ENCODE results near the gene SGO1.

SGO1 gene

DNA sequence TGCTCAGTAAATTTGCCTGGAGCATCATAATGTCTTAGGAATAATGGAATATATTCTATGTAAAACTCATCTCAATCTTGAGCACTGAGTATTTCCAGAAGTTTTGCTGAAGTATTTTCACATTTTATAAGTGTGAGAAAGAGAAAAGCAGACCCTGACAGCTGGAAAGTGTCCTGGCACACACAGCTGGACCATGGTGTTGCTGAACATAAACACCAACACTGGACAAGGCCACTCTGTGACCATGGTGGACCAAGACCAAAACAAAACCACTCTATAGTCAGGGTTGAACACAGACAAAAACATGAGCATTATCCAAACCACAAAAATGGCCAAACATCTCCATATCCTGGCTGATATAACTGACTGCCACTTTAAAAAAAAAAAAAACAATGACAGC, 15.1 kb upstream of the SGO1 start:
- H3K27me3 ChIP-seq (ENCODE audit: control insufficient read depth, insufficient read depth, low read length): no peaks in the 10 kb centered on the region
- H3K27ac ChIP-seq (ENCODE audit: low read depth, low read length): no peak overlapping the region
- no peak overlapping the region for H3K9ac ChIP-seq (ENCODE audit: low read length)
- H3K36me3 ChIP-seq (ENCODE audit: control insufficient read depth, insufficient read depth, low read length): no peaks in the 10 kb centered on the region
- H3K4me1 ChIP-seq (ENCODE audit: control insufficient read depth, insufficient read depth, low read length): peaks cover 2% of the 10 kb centered on the region; the same call in 1 of the 2 replicates
- no peaks in the 10 kb centered on the region for H3K9me3 ChIP-seq (ENCODE audit: control insufficient read depth, insufficient read depth, low read depth, low read length)
- H3K4me3 ChIP-seq (ENCODE audit: low read depth, low read length): no peak overlapping the region

- no peaks in the 10 kb centered on the region for H3K36me3 ChIP-seq (ENCODE audit: control insufficient read depth, insufficient read depth, low read length)
- no peak overlapping the region for H3K9ac ChIP-seq (ENCODE audit: low read length)
- no peaks in the 10 kb centered on the region for H3K9me3 ChIP-seq (ENCODE audit: control insufficient read depth, insufficient read depth, low read depth, low read length)
- H3K27ac ChIP-seq (ENCODE audit: low read depth, low read length): no peak overlapping the region
- H3K4me3 ChIP-seq (ENCODE audit: low read depth, low read length): no peak overlapping the region
- H3K27me3 ChIP-seq (ENCODE audit: control insufficient read depth, insufficient read depth, low read length): no peaks in the 10 kb centered on the region
- peaks cover 2% of the 10 kb centered on the region; the same call in 1 of the 2 replicates for H3K4me1 ChIP-seq (ENCODE audit: control insufficient read depth, insufficient read depth, low read length)
Measured at GRCh38 chr3:20197775-20198174, 11.8 kb upstream of the SGO1 start.

DNA sequence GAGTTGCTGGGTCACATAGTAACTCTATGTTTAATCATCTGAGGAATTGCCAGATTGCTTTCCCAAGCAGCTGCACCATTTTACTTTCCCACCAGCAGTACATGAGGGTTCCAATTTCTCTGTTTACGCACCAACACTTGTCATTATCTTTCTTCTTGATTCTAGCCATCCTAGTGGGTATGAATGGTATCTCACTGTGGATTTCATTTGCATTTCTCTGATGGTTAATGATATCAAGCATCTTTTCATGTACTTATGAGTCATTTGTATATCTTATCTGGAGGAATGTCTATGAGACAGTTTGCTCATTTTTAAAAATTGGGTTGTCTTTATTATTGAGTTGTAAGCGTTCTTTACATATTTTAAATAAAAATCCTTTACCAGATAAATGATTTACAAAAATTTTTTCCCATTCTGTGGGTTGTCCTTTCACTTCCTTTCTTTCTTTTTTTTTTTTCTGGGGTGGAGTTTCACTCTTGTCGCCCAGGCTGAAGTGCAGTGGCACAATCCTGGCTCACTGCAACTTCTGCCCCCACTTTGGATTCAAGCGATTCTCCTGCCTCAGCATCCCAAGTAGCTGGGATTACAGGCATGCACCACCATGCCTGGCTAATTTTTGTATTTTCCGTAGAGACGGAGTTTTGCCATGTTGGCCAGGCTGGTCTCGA, 8.9 kb upstream of the SGO1 start:
- H3K4me1 ChIP-seq (ENCODE audit: control insufficient read depth, insufficient read depth, low read length): peaks cover 2% of the 10 kb centered on the region; the same call in 1 of the 2 replicates
- no peak overlapping the region for H3K9ac ChIP-seq (ENCODE audit: low read length)
- H3K27me3 ChIP-seq (ENCODE audit: control insufficient read depth, insufficient read depth, low read length): no peaks in the 10 kb centered on the region
- no peaks in the 10 kb centered on the region for H3K36me3 ChIP-seq (ENCODE audit: control insufficient read depth, insufficient read depth, low read length)
- no peak overlapping the region for H3K4me3 ChIP-seq (ENCODE audit: low read depth, low read length)
- H3K9me3 ChIP-seq (ENCODE audit: control insufficient read depth, insufficient read depth, low read depth, low read length): no peaks in the 10 kb centered on the region
- no peak overlapping the region for H3K27ac ChIP-seq (ENCODE audit: low read depth, low read length)

GRCh38 chr3:20190991-20191390, 5.0 kb upstream of the SGO1 start:
- 0 out of 2 replicates have a peak, but pooled peaks cover 4% of the 10 kb centered on the region for H3K4me1 ChIP-seq (ENCODE audit: control insufficient read depth, insufficient read depth, low read length)
- no peaks in the 10 kb centered on the region for H3K27me3 ChIP-seq (ENCODE audit: control insufficient read depth, insufficient read depth, low read length)
- no peak overlapping the region for H3K4me3 ChIP-seq (ENCODE audit: low read depth, low read length)
- H3K9ac ChIP-seq (ENCODE audit: low read length): no peak overlapping the region
- H3K9me3 ChIP-seq (ENCODE audit: control insufficient read depth, insufficient read depth, low read depth, low read length): no peaks in the 10 kb centered on the region
- no peak overlapping the region for H3K27ac ChIP-seq (ENCODE audit: low read depth, low read length)
- no peaks in the 10 kb centered on the region for H3K36me3 ChIP-seq (ENCODE audit: control insufficient read depth, insufficient read depth, low read length)

GRCh38 chr3:20186600-20187004, 596 bp upstream of the SGO1 start:
- H3K36me3 ChIP-seq (ENCODE audit: control insufficient read depth, insufficient read depth, low read length): peaks cover 16% of the 10 kb centered on the region
- H3K27ac ChIP-seq (ENCODE audit: low read depth, low read length): peak overlapping the region; percentile 28
- no peaks in the 10 kb centered on the region for H3K27me3 ChIP-seq (ENCODE audit: control insufficient read depth, insufficient read depth, low read length)
- peak overlapping the region; percentile 97 for H3K4me3 ChIP-seq (ENCODE audit: low read depth, low read length)
- peaks cover 12% of the 10 kb centered on the region for H3K4me1 ChIP-seq (ENCODE audit: control insufficient read depth, insufficient read depth, low read length)
- peak overlapping the region; percentile 88 for H3K9ac ChIP-seq (ENCODE audit: low read length)
- no peaks in the 10 kb centered on the region for H3K9me3 ChIP-seq (ENCODE audit: control insufficient read depth, insufficient read depth, low read depth, low read length)

DNA sequence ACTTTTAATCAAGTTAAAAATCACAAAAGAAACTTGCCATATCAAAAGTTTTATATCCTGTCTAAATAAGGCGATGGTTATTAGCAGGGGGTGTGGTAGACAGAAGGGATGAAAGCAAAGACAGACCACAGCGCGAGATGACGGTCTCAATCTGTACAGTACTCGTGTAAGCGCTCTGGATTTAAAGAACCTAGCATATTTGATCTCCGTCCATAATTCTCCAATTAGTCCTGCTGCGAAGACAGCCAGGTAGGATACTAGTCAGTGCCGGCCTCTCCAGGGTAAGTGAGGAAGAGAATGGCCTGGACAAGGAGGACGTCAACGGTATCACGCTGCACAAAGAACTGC, 701 bp downstream of the SGO1 start:
- no peaks in the 10 kb centered on the region for H3K9me3 ChIP-seq (ENCODE audit: control insufficient read depth, insufficient read depth, low read depth, low read length)
- H3K36me3 ChIP-seq (ENCODE audit: control insufficient read depth, insufficient read depth, low read length): peaks cover 29% of the 10 kb centered on the region
- peak overlapping the region; percentile 87 for H3K27ac ChIP-seq (ENCODE audit: low read depth, low read length)
- peak overlapping the region; percentile 97 for H3K4me3 ChIP-seq (ENCODE audit: low read depth, low read length)
- H3K27me3 ChIP-seq (ENCODE audit: control insufficient read depth, insufficient read depth, low read length): no peaks in the 10 kb centered on the region
- peaks cover 12% of the 10 kb centered on the region for H3K4me1 ChIP-seq (ENCODE audit: control insufficient read depth, insufficient read depth, low read length)
- H3K9ac ChIP-seq (ENCODE audit: low read length): peak overlapping the region; percentile 95

DNA sequence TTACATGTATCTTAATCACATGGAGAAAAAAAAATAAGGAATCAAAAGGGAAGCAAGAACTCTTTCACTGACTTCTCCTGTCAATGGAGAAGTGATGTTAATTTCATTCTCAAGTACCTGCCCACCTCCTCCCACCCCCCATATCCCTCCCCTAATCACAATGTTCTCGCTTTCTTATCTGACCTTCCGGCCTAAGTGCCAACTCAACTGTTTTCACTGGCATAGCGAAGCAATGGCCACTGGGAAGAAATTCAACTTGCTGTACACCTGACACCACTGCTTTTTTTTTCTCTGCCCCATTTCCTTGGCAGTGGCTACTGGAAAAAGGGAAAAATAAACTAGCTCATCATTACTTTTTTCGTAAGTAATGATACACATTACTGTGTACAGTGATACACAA, 3.8 kb downstream of the SGO1 start:
- Histone ChIP-seq H3K4me3 (ENCODE audit: low read depth, low read length) (no peak overlapping the region), H3K36me3 (ENCODE audit: control insufficient read depth, insufficient read depth, low read length) (peaks cover 59% of the 10 kb centered on the region), H3K27ac (ENCODE audit: low read depth, low read length) (no peak overlapping the region), H3K27me3 (ENCODE audit: control insufficient read depth, insufficient read depth, low read length) (no peaks in the 10 kb centered on the region), H3K9me3 (ENCODE audit: control insufficient read depth, insufficient read depth, low read depth, low read length) (no peaks in the 10 kb centered on the region), H3K4me1 (ENCODE audit: control insufficient read depth, insufficient read depth, low read length) (peaks cover 11% of the 10 kb centered on the region), H3K9ac (ENCODE audit: low read length) (no peak overlapping the region)

DNA sequence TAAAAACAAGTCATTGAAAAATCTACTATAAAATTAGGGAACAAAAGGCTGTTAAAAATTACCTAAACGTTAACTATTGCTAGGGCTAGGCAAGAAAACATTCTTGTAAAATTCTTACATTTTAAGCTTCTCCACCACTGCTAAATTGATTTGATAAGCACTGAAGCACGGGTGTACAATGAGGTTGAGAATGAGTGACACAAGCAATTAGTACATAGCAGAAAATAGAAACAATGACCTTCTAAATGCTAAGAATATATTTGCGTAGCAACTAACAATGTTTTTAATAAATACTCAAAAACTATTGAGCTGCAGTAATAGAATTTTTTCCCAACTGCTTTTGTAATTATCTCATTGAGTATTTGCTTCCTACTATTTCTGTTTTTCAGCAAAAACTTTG, 4.7 kb downstream of the SGO1 start:
- Histone ChIP-seq H3K9me3 (ENCODE audit: control insufficient read depth, insufficient read depth, low read depth, low read length) (no peaks in the 10 kb centered on the region), H3K27me3 (ENCODE audit: control insufficient read depth, insufficient read depth, low read length) (no peaks in the 10 kb centered on the region), H3K36me3 (ENCODE audit: control insufficient read depth, insufficient read depth, low read length) (peaks cover 67% of the 10 kb centered on the region)

DNA sequence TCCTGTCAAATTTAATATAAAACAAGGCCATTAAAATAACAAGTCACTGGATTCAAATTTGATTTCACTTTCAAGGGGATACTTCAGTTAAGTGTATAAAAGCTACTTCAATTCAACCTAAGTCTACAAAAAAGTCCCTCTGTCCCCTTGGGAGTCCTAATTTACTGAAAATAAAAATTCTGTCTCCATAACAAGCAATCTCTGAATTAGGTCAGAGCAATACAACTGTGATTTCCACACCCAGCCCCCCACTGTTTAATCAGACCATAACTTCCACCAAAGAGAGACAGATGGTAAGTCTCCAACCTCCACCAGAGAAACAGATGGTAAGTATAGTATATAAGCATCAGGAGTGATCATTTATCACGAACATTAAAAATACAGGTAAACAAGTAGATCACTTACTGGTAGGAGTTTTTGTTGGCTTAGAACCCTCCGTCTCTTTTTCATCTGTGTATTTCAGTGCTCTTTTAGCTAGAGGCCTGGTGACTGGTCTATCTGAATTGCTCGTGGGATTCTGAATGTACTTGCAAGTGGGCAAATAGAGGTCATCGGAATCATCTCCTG, 12.1 kb downstream of the SGO1 start:
- H3K9me3 ChIP-seq (ENCODE audit: control insufficient read depth, insufficient read depth, low read depth, low read length): no peaks in the 10 kb centered on the region
- H3K4me3 ChIP-seq (ENCODE audit: low read depth, low read length): no peak overlapping the region
- H3K27ac ChIP-seq (ENCODE audit: low read depth, low read length): no peak overlapping the region
- peaks cover 87% of the 10 kb centered on the region for H3K36me3 ChIP-seq (ENCODE audit: control insufficient read depth, insufficient read depth, low read length)
- no peaks in the 10 kb centered on the region for H3K27me3 ChIP-seq (ENCODE audit: control insufficient read depth, insufficient read depth, low read length)
- no peak overlapping the region for H3K9ac ChIP-seq (ENCODE audit: low read length)
- no peaks in the 10 kb centered on the region for H3K4me1 ChIP-seq (ENCODE audit: control insufficient read depth, insufficient read depth, low read length)

More for the DNA sequence above, 4.7 kb downstream of the SGO1 start:
- H3K27ac ChIP-seq (ENCODE audit: low read depth, low read length): no peak overlapping the region
- H3K4me1 ChIP-seq (ENCODE audit: control insufficient read depth, insufficient read depth, low read length): peaks cover 8% of the 10 kb centered on the region
- no peak overlapping the region for H3K4me3 ChIP-seq (ENCODE audit: low read depth, low read length)
- H3K9ac ChIP-seq (ENCODE audit: low read length): no peak overlapping the region

GRCh38 chr3:20161714-20162113, 24.3 kb downstream of the SGO1 start:
- Histone ChIP-seq H3K36me3 (ENCODE audit: control insufficient read depth, insufficient read depth, low read length) (peaks cover 65% of the 10 kb centered on the region), H3K4me3 (ENCODE audit: low read depth, low read length) (no peak overlapping the region), H3K9me3 (ENCODE audit: control insufficient read depth, insufficient read depth, low read depth, low read length) (no peaks in the 10 kb centered on the region), H3K4me1 (ENCODE audit: control insufficient read depth, insufficient read depth, low read length) (no peaks in the 10 kb centered on the region), H3K9ac (ENCODE audit: low read length) (no peak overlapping the region), H3K27me3 (ENCODE audit: control insufficient read depth, insufficient read depth, low read length) (no peaks in the 10 kb centered on the region), H3K27ac (ENCODE audit: low read depth, low read length) (no peak overlapping the region)

DNA sequence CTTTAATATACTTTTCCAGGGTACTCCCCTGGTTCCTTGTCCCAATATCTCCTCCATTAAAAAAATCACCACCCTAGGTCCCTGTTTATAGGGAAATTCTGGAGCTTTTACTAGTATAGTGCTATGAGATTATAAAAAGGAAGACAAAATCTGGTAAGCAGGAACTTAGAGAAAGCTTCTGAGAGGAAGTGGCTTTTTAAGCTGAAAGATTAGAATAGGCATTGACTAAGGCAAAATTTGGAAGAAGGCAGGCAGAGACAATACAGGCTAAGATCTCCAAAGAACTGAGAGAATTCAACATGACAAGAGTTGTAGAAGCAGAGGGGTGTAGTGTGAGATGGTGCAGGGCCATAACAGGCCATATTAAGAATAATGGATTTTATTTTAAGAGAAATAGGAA, 25.8 kb downstream of the SGO1 start:
- Histone ChIP-seq H3K4me1 (ENCODE audit: control insufficient read depth, insufficient read depth, low read length) (no peaks in the 10 kb centered on the region), H3K9me3 (ENCODE audit: control insufficient read depth, insufficient read depth, low read depth, low read length) (no peaks in the 10 kb centered on the region), H3K27me3 (ENCODE audit: control insufficient read depth, insufficient read depth, low read length) (no peaks in the 10 kb centered on the region), H3K36me3 (ENCODE audit: control insufficient read depth, insufficient read depth, low read length) (peaks cover 58% of the 10 kb centered on the region), H3K9ac (ENCODE audit: low read length) (no peak overlapping the region), H3K4me3 (ENCODE audit: low read depth, low read length) (no peak overlapping the region), H3K27ac (ENCODE audit: low read depth, low read length) (no peak overlapping the region)

Measured in HUES6 (cell line).